ENCODE data around the gene TSC22D4.

GRCh38 chr7:100426516-100426915, 52.5 kb downstream of the TSC22D4 start:
- TF ChIP-seq CTCF (conservative IDR thresholded peaks at IDR 0.05; ENCODE audit: low read depth, low read length) (no peak), EZH2 (IDR thresholded peaks at IDR 0.05; ENCODE audit: borderline replicate concordance, low read depth, low read length, poor library complexity, severe bottlenecking) (no peak)

All from A673 (cell line).